Measurements from ENCODE around the gene UBE3D. TPM values are rescaled to one million over a fixed set of nuclear protein-coding genes. Genes with fewer than 3 reads are reported as not detected.

The UBE3D gene
- total RNA-seq, 2 experiments from 2014 or later: 4.1 to 4.2 TPM

DNA sequence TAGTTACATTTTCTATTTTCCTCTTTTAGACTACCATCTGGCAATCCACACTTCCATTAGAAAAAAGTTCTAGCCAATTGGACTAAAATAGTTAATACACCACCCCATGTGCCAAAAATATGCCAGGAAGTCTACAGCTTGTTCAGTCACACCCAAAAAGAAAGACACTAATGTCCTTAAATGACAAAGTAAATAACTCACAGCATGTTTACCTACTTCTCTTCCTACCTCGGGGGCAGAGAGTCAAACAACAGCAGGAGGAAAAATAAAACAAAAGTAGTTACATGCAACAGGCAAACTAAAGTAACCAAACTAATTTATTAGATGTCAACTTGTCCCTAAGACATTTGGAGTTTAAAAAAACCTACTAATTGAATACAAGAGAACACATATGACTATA is 57.0 kb downstream of the UBE3D start:
- Histone ChIP-seq H3K36me3 (ENCODE audit: insufficient read depth, low read length) (no peaks in the 10 kb centered on the region), H3K4me3 (ENCODE audit: low read length) (no peak overlapping the region), H3K4me1 (ENCODE audit: insufficient read depth, low read length) (no peaks in the 10 kb centered on the region), H3K27me3 (ENCODE audit: control insufficient read depth in 1 of 2, insufficient read depth in 2 of 2, low read length in 2 of 2) (no peaks in the 10 kb centered on the region), H3K27ac (ENCODE audit: low read depth in 1 of 2, low read length in 2 of 2) (no peak overlapping the region), H3K9me3 (ENCODE audit: control insufficient read depth in 1 of 2, insufficient read depth in 1 of 2, low read length in 2 of 2) (no peaks in the 10 kb centered on the region)
- Mint-ChIP-seq H3K27me3 (no peaks in the 10 kb centered on the region), H3K9me3 (no peaks in the 10 kb centered on the region), H3K4me3 (no peak overlapping the region), H3K27ac (no peak overlapping the region), H3K36me3 (ENCODE audit: low read depth) (peaks cover 41% of the 10 kb centered on the region), H3K4me1 (ENCODE audit: low read depth) (peaks cover 31% of the 10 kb centered on the region)
- no peak for ATAC-seq (ENCODE audit: poor library complexity)
- TF ChIP-seq, protein P1, sequence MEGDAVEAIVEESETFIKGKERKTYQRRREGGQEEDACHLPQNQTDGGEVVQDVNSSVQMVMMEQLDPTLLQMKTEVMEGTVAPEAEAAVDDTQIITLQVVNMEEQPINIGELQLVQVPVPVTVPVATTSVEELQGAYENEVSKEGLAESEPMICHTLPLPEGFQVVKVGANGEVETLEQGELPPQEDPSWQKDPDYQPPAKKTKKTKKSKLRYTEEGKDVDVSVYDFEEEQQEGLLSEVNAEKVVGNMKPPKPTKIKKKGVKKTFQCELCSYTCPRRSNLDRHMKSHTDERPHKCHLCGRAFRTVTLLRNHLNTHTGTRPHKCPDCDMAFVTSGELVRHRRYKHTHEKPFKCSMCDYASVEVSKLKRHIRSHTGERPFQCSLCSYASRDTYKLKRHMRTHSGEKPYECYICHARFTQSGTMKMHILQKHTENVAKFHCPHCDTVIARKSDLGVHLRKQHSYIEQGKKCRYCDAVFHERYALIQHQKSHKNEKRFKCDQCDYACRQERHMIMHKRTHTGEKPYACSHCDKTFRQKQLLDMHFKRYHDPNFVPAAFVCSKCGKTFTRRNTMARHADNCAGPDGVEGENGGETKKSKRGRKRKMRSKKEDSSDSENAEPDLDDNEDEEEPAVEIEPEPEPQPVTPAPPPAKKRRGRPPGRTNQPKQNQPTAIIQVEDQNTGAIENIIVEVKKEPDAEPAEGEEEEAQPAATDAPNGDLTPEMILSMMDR (IDR thresholded peaks at IDR 0.05): no peak
- no peak for DNase-seq
- ChIA-PET POLR2A (no interaction called here), CTCF (no interaction called here)
- intact Hi-C loops (cut with DNase I, micrococcal nuclease): no loop called here

GRCh38 chr6:83006270-83006905 is 59.3 kb downstream of the UBE3D start:
- H3K4me1 ChIP-seq (ENCODE audit: insufficient read depth, low read length): no peaks in the 10 kb centered on the region
- DNase-seq (no peak), ATAC-seq (ENCODE audit: poor library complexity) (no peak)
- Mint-ChIP-seq H3K27ac (no peak overlapping the region), H3K36me3 (ENCODE audit: low read depth) (peaks cover 21% of the 10 kb centered on the region), H3K4me1 (ENCODE audit: low read depth) (peaks cover 29% of the 10 kb centered on the region), H3K9me3 (no peaks in the 10 kb centered on the region), H3K4me3 (no peak overlapping the region), H3K27me3 (no peaks in the 10 kb centered on the region)
- H3K4me3 ChIP-seq (ENCODE audit: low read length): no peak overlapping the region
- H3K27ac ChIP-seq (ENCODE audit: low read depth in 1 of 2, low read length in 2 of 2): no peak overlapping the region
- intact Hi-C loops (cut with DNase I, micrococcal nuclease): no loop called here
- ChIA-PET CTCF (no interaction called here), POLR2A (no interaction called here)
- TF ChIP-seq, protein P1 (IDR thresholded peaks at IDR 0.05): no peak
- H3K36me3 ChIP-seq (ENCODE audit: insufficient read depth, low read length): no peaks in the 10 kb centered on the region
- H3K27me3 ChIP-seq (ENCODE audit: control insufficient read depth in 1 of 2, insufficient read depth in 2 of 2, low read length in 2 of 2): no peaks in the 10 kb centered on the region
- no peaks in the 10 kb centered on the region for H3K9me3 ChIP-seq (ENCODE audit: control insufficient read depth in 1 of 2, insufficient read depth in 1 of 2, low read length in 2 of 2)

DNA sequence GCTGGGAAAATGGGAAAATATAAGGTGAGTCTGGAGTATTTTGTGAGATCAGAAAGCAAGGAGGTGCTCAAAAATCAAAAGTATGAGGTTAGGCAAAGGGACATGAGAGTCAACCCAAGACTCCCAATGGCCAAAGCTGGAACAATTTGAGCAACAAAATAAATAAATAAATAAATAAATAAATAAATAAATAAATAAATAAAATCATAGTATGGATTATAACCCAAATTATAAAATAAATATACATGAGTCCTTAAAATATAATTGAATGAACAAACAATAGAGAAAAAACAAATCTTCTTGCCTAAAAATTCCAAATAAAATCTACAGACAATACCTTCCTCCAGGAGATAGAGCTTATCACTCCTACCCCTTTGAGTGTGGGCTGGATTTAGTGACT is 69.5 kb downstream of the UBE3D start:
- POLR2A ChIA-PET: no interaction called here
- Mint-ChIP-seq H3K36me3 (ENCODE audit: low read depth) (peaks cover 53% of the 10 kb centered on the region), H3K4me1 (ENCODE audit: low read depth) (no peaks in the 10 kb centered on the region), H3K9me3 (no peaks in the 10 kb centered on the region), H3K27me3 (no peaks in the 10 kb centered on the region), H3K4me3 (no peak overlapping the region), H3K27ac (no peak overlapping the region)
- intact Hi-C loops (cut with DNase I, micrococcal nuclease): no loop called here
- H3K4me3 ChIP-seq (ENCODE audit: low read length): no peak overlapping the region
- H3K36me3 ChIP-seq (ENCODE audit: insufficient read depth, low read length): no peaks in the 10 kb centered on the region
- DNase-seq: no peak
- CTCF ChIA-PET: no interaction called here
- no peaks in the 10 kb centered on the region for H3K27me3 ChIP-seq (ENCODE audit: control insufficient read depth in 1 of 2, insufficient read depth in 2 of 2, low read length in 2 of 2)
- H3K27ac ChIP-seq (ENCODE audit: low read depth in 1 of 2, low read length in 2 of 2): no peak overlapping the region
- ATAC-seq (ENCODE audit: poor library complexity): no peak
- H3K4me1 ChIP-seq (ENCODE audit: insufficient read depth, low read length): no peaks in the 10 kb centered on the region
- TF ChIP-seq, protein P1 (IDR thresholded peaks at IDR 0.05): no peak
- no peaks in the 10 kb centered on the region for H3K9me3 ChIP-seq (ENCODE audit: control insufficient read depth in 1 of 2, insufficient read depth in 1 of 2, low read length in 2 of 2)

All from CD4-positive, alpha-beta T cell (primary cell).